ENCODE measurements around the gene PRDX2. TPM values are rescaled to one million over a fixed set of nuclear protein-coding genes. Genes with fewer than 3 reads are reported as not detected.
"Not testable (repeated sequence)": the region's sequence is repeated elsewhere in the genome, so short reads cannot be mapped to it uniquely, and the experiment has no call there.

PRDX2 gene
- total RNA-seq: 651 and 672 TPM in 2 replicates
- long read RNA-seq, transcript PRDX2-201 (6 exons, 987 nt): major isoform, 480 of 494 reads
- long read RNA-seq, partial matches to known transcripts: 10 of 494 reads
- long read RNA-seq, other reads (novel, unspliced or antisense): 2 of 494 reads

- no peaks in the 10 kb centered on the region for H3K9me3 Mint-ChIP-seq
- H3K27me3 Mint-ChIP-seq (ENCODE audit: low read depth): no peaks in the 10 kb centered on the region
- H3K36me3 Mint-ChIP-seq (ENCODE audit: low read depth): peaks cover 3% of the 10 kb centered on the region
- peak; percentile 77 for DNase-seq (ENCODE audit: low read depth, low spot score)
- no peak for TF ChIP-seq CTCF (conservative IDR thresholded peaks at IDR 0.05)
- H3K27ac Mint-ChIP-seq (ENCODE audit: unreplicated experiment): peak within 1 kb of the TSS; percentile 81
- peak within 1 kb of the TSS; percentile 94 for H3K4me3 Mint-ChIP-seq
- H3K4me1 Mint-ChIP-seq: peaks cover 25% of the 10 kb centered on the region
Measured at GRCh38 chr19:12801466-12802266, at the start of gene PRDX2, which contains the start of gene THSD8. Gene PRDX2 (minus strand): TSS chr19:12801800. CDS start chr19:12801261, 539 bp downstream. Gene THSD8 (plus strand): TSS chr19:12802069. CDS start chr19:12802072, 3 bp downstream.

GRCh38 chr19:12847159-12848139 is 45.8 kb upstream of the PRDX2 start:
- Mint-ChIP-seq H3K4me1 (peaks cover 7% of the 10 kb centered on the region), H3K27me3 (ENCODE audit: low read depth) (peaks cover 13% of the 10 kb centered on the region), H3K9me3 (no peaks in the 10 kb centered on the region), H3K4me3 (no peak overlapping the region), H3K36me3 (ENCODE audit: low read depth) (no peaks in the 10 kb centered on the region), H3K27ac (ENCODE audit: unreplicated experiment) (no peak overlapping the region)
- peak; percentile 98 for DNase-seq (ENCODE audit: low read depth, low spot score)
- TF ChIP-seq CTCF (conservative IDR thresholded peaks at IDR 0.05): peak; percentile 99

- not testable (repeated sequence) for DNase-seq (ENCODE audit: low read depth, low spot score); H3K4me3 Mint-ChIP-seq; H3K36me3 Mint-ChIP-seq (ENCODE audit: low read depth); H3K9me3 Mint-ChIP-seq; H3K27ac Mint-ChIP-seq (ENCODE audit: unreplicated experiment)
- Mint-ChIP-seq H3K27me3 (ENCODE audit: low read depth) (peaks cover 17% of the 10 kb centered on the region), H3K4me1 (peaks cover 11% of the 10 kb centered on the region)
Measured at GRCh38 chr19:12846613-12847012, 45.0 kb upstream of the PRDX2 start.

GRCh38 chr19:12843999-12844732 is 42.6 kb upstream of the PRDX2 start:
- no peak for TF ChIP-seq CTCF (conservative IDR thresholded peaks at IDR 0.05)
- Mint-ChIP-seq H3K27me3 (ENCODE audit: low read depth) (peaks cover 42% of the 10 kb centered on the region), H3K36me3 (ENCODE audit: low read depth) (no peaks in the 10 kb centered on the region), H3K9me3 (no peaks in the 10 kb centered on the region), H3K4me1 (peaks cover 33% of the 10 kb centered on the region), H3K4me3 (no peak overlapping the region), H3K27ac (ENCODE audit: unreplicated experiment) (no peak overlapping the region)
- DNase-seq (ENCODE audit: low read depth, low spot score): no peak

GRCh38 chr19:12843328-12843727 is 41.7 kb upstream of the PRDX2 start:
- no peak for TF ChIP-seq CTCF (conservative IDR thresholded peaks at IDR 0.05)
- Mint-ChIP-seq H3K4me3 (no peak overlapping the region), H3K27me3 (ENCODE audit: low read depth) (peaks cover 48% of the 10 kb centered on the region), H3K27ac (ENCODE audit: unreplicated experiment) (no peak overlapping the region), H3K9me3 (no peaks in the 10 kb centered on the region), H3K36me3 (ENCODE audit: low read depth) (no peaks in the 10 kb centered on the region), H3K4me1 (peaks cover 36% of the 10 kb centered on the region)
- DNase-seq (ENCODE audit: low read depth, low spot score): no peak
